Colonic mucosa (tissue), 4 donors: Measurements from ENCODE around the gene MRRF. TPM values are rescaled to one million over a fixed set of nuclear protein-coding genes. Genes with fewer than 3 reads are reported as not detected.

Source experiments
- DNase-seq: peaks from one replicate; pipeline ENCODE4 v3.0.0-alpha.2; 2020
- H3K27ac ChIP-seq: fragments of 200-600 bp; one replicate; pipeline ENCODE4 v1.8.0; 2021
- H3K27me3 ChIP-seq: fragments of 200-600 bp; one replicate; pipeline ENCODE4 v1.8.0; 2021
- H3K36me3 ChIP-seq: fragments of 200-600 bp; one replicate; pipeline ENCODE4 v1.8.0; 2021
- H3K4me1 ChIP-seq: fragments of 200-600 bp; one replicate; pipeline ENCODE4 v1.8.0; 2021; ENCODE audit warnings: mild to moderate bottlenecking
- H3K4me3 ChIP-seq: fragments of 200-600 bp; one replicate; pipeline ENCODE4 v1.8.0; 2021
- H3K9ac ChIP-seq, 2 donors: one replicate each; pipeline ENCODE4 v1.7.0; 2013; ENCODE audit warnings: control low read depth in 2 of 2, low read depth in 2 of 2, low read length in 2 of 2
- H3K9me3 ChIP-seq: fragments of 200-600 bp; one replicate; pipeline ENCODE4 v1.8.0; 2021
- intact Hi-C: fragments of 100-400 bp; cut with DNase I; formaldehyde crosslinking; loops from one replicate; pipeline ENCODE4 v1.14.1; 2022
- total RNA-seq, 2 donors: library from RNA; stranded (reverse); fragmentation: NEBNext Ultra II Directional in 1 of 2; extraction: Animal tissue kit (Norgen Biotek cat#: 25700) in 1 of 2; gene quantifications; one replicate each; pipeline ENCODE4 v1.2.1, GENCODE V29; 2021
- TF ChIP-seq, protein P1 (sequence below): fragments of 200-600 bp; IDR thresholded peaks from one replicate; pipeline ENCODE4 v1.8.0; 2022; ENCODE audit warnings: antibody characterized with exemption, mild to moderate bottlenecking
- donor health status: healthy.
- donor health status: DM: no; HTN: no; CAD: no.
- donor health status: DM: no; HTN: no; CAD: no.

MRRF gene
- total RNA-seq, 2 donors from 2014 or later: 53.3 to 70.8 TPM

DNA sequence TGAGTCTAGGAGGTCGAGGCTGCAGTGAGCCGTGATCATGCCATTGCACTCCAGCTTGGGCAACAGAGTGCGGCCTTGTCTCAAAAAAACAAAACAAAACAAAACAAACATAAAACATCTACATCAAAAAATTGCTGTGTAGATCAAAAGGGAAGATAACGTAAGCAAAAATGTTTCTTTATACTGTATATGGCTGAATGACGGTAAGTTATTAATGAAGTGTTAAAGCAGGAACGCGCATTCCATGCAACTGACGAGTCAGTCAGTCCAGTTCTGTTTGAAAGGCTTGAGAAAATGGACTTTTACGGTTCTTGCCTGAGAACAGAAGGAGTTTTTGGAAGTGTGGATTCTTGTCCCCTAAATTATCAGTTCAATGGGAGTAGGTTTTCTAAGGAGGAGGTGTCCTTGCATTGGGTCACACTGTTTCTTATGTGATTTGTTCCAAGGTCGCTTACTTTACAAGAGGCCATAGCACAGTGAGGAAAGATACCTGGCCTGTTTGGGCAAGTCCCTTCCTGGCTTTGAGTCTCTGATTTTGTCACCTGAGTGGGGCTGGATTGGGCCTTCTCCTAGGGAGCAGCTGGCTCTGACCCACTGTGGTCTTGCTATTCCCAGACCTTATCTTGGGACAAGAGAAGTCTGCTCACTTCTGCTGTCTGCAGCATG, 99.6 kb downstream of the MRRF start:
- TF ChIP-seq, protein P1, sequence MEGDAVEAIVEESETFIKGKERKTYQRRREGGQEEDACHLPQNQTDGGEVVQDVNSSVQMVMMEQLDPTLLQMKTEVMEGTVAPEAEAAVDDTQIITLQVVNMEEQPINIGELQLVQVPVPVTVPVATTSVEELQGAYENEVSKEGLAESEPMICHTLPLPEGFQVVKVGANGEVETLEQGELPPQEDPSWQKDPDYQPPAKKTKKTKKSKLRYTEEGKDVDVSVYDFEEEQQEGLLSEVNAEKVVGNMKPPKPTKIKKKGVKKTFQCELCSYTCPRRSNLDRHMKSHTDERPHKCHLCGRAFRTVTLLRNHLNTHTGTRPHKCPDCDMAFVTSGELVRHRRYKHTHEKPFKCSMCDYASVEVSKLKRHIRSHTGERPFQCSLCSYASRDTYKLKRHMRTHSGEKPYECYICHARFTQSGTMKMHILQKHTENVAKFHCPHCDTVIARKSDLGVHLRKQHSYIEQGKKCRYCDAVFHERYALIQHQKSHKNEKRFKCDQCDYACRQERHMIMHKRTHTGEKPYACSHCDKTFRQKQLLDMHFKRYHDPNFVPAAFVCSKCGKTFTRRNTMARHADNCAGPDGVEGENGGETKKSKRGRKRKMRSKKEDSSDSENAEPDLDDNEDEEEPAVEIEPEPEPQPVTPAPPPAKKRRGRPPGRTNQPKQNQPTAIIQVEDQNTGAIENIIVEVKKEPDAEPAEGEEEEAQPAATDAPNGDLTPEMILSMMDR: no peak
- Histone ChIP-seq H3K4me1 (no peaks in the 10 kb centered on the region), H3K9me3 (no peaks in the 10 kb centered on the region), H3K36me3 (no peaks in the 10 kb centered on the region), H3K27ac (no peak overlapping the region), H3K4me3 (no peak overlapping the region), H3K27me3 (no peaks in the 10 kb centered on the region), H3K9ac (no peak overlapping the region)
- intact Hi-C loops: no loop called here
- no peak for DNase-seq

- intact Hi-C loops: no loop called here
- Histone ChIP-seq H3K4me1 (no peaks in the 10 kb centered on the region), H3K36me3 (no peaks in the 10 kb centered on the region), H3K9ac (no peak overlapping the region), H3K9me3 (no peaks in the 10 kb centered on the region), H3K4me3 (no peak overlapping the region), H3K27me3 (no peaks in the 10 kb centered on the region), H3K27ac (no peak overlapping the region)
- DNase-seq: no peak
- TF ChIP-seq, protein P1: no peak
These were observed 100.1 kb downstream of the MRRF start for GRCh38 chr9:122364783-122365150.

DNA sequence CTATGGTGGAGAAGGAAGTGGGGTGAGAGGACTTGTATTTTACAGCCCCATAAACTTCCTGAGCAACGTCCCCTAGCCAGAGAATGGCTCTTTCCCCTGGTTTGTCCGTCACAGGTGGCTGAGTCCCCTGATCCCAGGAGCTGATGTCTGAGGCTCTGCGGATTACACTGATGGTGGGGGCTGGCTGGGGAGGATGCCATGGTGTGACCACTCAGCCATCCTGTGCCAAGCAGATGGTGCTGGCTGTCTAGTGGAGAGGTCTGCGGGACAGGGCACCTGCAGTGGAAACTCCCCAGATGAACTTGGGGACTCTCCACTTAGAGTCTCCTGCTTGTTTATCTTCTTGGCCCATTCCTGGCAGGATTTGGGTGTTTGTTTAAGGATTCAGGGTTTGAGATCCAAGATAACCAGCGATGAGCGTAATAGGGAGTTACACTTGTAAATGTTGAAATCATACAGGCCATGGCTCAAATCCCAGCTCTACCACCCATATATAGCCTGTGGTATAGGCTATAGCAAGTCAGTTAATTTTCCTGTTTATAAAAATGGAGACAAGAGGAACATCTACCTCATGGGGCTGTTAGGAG, 101.5 kb downstream of the MRRF start:
- TF ChIP-seq, protein P1: no peak
- Histone ChIP-seq H3K9me3 (no peaks in the 10 kb centered on the region), H3K27me3 (no peaks in the 10 kb centered on the region), H3K4me1 (no peaks in the 10 kb centered on the region), H3K9ac (no peak overlapping the region), H3K4me3 (no peak overlapping the region), H3K27ac (no peak overlapping the region), H3K36me3 (no peaks in the 10 kb centered on the region)
- intact Hi-C loops: no loop called here
- no peak for DNase-seq

GRCh38 chr9:122367065-122367464, 102.4 kb downstream of the MRRF start:
- no peaks in the 10 kb centered on the region for H3K27me3 ChIP-seq
- H3K9me3 ChIP-seq: no peaks in the 10 kb centered on the region
- H3K4me3 ChIP-seq: no peak overlapping the region
- no peak overlapping the region for H3K27ac ChIP-seq
- no peak for DNase-seq
- intact Hi-C loops: no loop called here
- no peaks in the 10 kb centered on the region for H3K4me1 ChIP-seq
- TF ChIP-seq, protein P1: no peak
- no peaks in the 10 kb centered on the region for H3K36me3 ChIP-seq
- no peak overlapping the region for H3K9ac ChIP-seq

- Histone ChIP-seq H3K9me3 (no peaks in the 10 kb centered on the region), H3K4me1 (no peaks in the 10 kb centered on the region), H3K36me3 (no peaks in the 10 kb centered on the region), H3K4me3 (no peak overlapping the region), H3K27me3 (no peaks in the 10 kb centered on the region), H3K9ac (no peak overlapping the region), H3K27ac (no peak overlapping the region)
- intact Hi-C loops: no loop called here
- TF ChIP-seq, protein P1: no peak
- no peak for DNase-seq
These were observed 103.2 kb downstream of the MRRF start for GRCh38 chr9:122367774-122368460.
